Endodermal cell (in vitro differentiated cells): ENCODE data around the gene ATXN10. TPM values are rescaled to one million over a fixed set of nuclear protein-coding genes. Genes with fewer than 3 reads are reported as not detected.

Experiments used
- DNase-seq: peaks from one replicate; pipeline ENCODE4 v3.0.0-alpha.2; 2017
- H3K27ac ChIP-seq: 2 replicates; pipeline ENCODE4 v1.5.1; 2013; ENCODE audit warnings: mild to moderate bottlenecking, low read depth, low read length, moderate library complexity
- H3K27me3 ChIP-seq: 2 replicates; pipeline ENCODE4 v1.6.1; 2013; ENCODE audit warnings: mild to moderate bottlenecking, low read length, moderate library complexity; ENCODE audit not compliant: insufficient read depth, control insufficient read depth, poor library complexity, severe bottlenecking
- H3K36me3 ChIP-seq: 2 replicates; pipeline ENCODE4 v1.7.0; 2013; ENCODE audit warnings: mild to moderate bottlenecking, low read length, moderate library complexity; ENCODE audit not compliant: control insufficient read depth, insufficient read depth
- H3K4me1 ChIP-seq: one replicate; pipeline ENCODE4 v1.7.0; 2013; ENCODE audit warnings: low read length; ENCODE audit not compliant: control insufficient read depth, insufficient read depth
- H3K4me3 ChIP-seq: 2 replicates; pipeline ENCODE4 v1.5.1; 2013; ENCODE audit warnings: mild to moderate bottlenecking, low read length, moderate library complexity
- H3K9ac ChIP-seq: 2 replicates; pipeline ENCODE4 v1.6.1; 2013; ENCODE audit warnings: mild to moderate bottlenecking, low read length, moderate library complexity; ENCODE audit not compliant: poor library complexity, severe bottlenecking; ENCODE audit errors: extremely low read depth
- H3K9me3 ChIP-seq: 2 replicates; pipeline ENCODE4 v1.6.1; 2013; ENCODE audit warnings: mild to moderate bottlenecking, low read length, moderate library complexity; ENCODE audit not compliant: control insufficient read depth
- H3K27ac Mint-ChIP-seq: 2 replicates; pipeline ENCODE4 v1.8.0; 2020; ENCODE audit warnings: mixed read lengths
- H3K27me3 Mint-ChIP-seq: 2 replicates; pipeline ENCODE4 v1.8.0; 2021; ENCODE audit warnings: mild to moderate bottlenecking, mixed read lengths; ENCODE audit not compliant: insufficient read depth
- H3K36me3 Mint-ChIP-seq: 2 replicates; pipeline ENCODE4 v1.8.0; 2020; ENCODE audit warnings: low read depth, mixed read lengths
- H3K4me1 Mint-ChIP-seq: 2 replicates; pipeline ENCODE4 v1.8.0; 2020; ENCODE audit warnings: mixed read lengths
- H3K4me3 Mint-ChIP-seq: 2 replicates; pipeline ENCODE4 v1.8.0; 2020; ENCODE audit warnings: mild to moderate bottlenecking, moderate library complexity, mixed read lengths
- H3K9me3 Mint-ChIP-seq: 2 replicates; pipeline ENCODE4 v1.8.0; 2020; ENCODE audit warnings: mild to moderate bottlenecking, mixed read lengths
- CTCF ChIP-seq: fragments of 200-600 bp; sonication (generic); conservative IDR thresholded peaks from 2 replicates; pipeline ENCODE4 v1.5.0; 2021; ENCODE audit warnings: antibody characterized with exemption, mild to moderate bottlenecking
- WGBS, 2 experiments: methylation state at CpG; one replicate each; pipeline versions ENCODE4 v1.1.5 to v1.1.7; 2013; ENCODE audit warnings: missing lambda C conversion rate in 2 of 2, mixed read lengths in 1 of 2; ENCODE audit not compliant: insufficient coverage in 1 of 2, insufficient read length in 1 of 2; 5-methylcytosine and 5-hydroxymethylcytosine counted together
- total RNA-seq, 2 donors: library from RNA; stranded (reverse); fragmentation: NEBNext Ultra II Directional in 1 of 2; extraction: Animal tissue kit (Norgen Biotek cat#: 25700) in 1 of 2; gene quantifications; 2 replicates in 1 of 2; 3 replicates in 1 of 2; pipeline ENCODE4 v1.2.1, GENCODE V29; 2021

The ATXN10 gene
- total RNA-seq, 2 donors from 2014 or later = 223 to 266 TPM

DNA sequence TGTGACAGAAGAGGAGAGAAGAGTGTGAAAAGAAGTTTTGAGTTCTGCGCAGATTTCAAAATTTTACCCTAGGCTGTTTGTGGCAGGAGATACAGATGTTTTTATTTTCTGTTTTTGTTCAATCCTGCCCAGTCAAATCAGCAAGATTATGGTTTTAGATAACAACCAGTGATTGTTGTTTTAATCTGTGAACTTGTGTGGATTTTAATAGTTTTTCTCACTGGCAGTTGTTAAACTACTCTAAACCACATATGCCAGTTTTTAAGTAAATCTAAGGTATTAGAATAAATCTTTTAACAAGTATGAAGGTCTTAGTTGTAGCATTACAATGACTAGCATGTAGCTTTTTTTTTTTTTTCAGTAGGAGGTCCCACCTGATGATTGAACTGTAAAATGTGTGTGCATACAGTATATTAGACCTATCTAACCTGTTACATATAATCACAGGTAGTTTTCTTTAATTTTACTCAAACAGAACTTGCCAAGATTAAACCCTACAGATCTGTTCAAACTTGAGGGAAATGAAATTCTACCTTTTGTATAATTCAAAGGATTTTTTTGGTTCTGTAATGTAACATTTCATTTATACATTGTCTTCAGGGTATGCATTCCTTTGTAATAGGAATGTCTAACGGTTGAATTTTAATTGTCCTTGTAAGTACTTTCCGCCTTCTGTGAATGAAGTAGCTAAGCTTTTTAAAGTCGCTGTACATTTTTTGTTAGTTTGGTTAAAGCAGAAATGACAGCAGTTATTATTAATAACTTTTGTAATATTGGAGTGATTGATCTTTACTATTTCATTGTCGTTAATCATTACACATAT lies 13.3 kb downstream of the ATXN10 start:
- DNase-seq = no peak
- no peak for TF ChIP-seq CTCF
- H3K4me3 ChIP-seq = no peak overlapping the region
- H3K9me3 ChIP-seq = no peaks in the 10 kb centered on the region
- H3K4me3 Mint-ChIP-seq = no peak overlapping the region
- H3K4me1 Mint-ChIP-seq = peaks cover 5% of the 10 kb centered on the region
- H3K36me3 ChIP-seq = peaks cover 8% of the 10 kb centered on the region
- H3K27me3 ChIP-seq = no peaks in the 10 kb centered on the region
- 92 to 100% methylated on average over 5 of the region's 5 CpGs for WGBS, 2 experiments
- H3K9ac ChIP-seq = no peak overlapping the region
- H3K27me3 Mint-ChIP-seq = no peaks in the 10 kb centered on the region
- H3K27ac Mint-ChIP-seq = no peak overlapping the region
- H3K9me3 Mint-ChIP-seq = no peaks in the 10 kb centered on the region
- no peak overlapping the region for H3K27ac ChIP-seq
- H3K36me3 Mint-ChIP-seq = peaks cover 6% of the 10 kb centered on the region
- no peaks in the 10 kb centered on the region for H3K4me1 ChIP-seq

DNA sequence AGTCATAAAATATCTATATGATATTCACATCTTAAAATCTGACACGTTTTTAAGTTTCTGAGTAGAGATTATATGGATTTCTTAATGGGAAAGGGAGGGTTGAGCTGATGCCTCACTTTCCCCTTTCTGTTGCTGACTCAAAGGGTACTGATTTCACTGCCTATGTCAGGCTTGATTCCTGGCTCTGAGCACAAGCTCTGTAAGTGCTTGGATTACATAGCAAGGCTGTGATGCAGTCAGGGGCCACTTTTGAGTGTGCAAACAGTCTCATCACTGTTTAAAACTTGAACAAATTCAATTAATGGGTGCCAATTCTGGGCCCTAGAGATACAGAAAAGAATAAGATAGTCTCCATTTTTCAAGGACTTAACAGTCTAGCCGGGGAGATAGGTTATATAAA lies 14.4 kb downstream of the ATXN10 start:
- H3K36me3 ChIP-seq = peaks cover 18% of the 10 kb centered on the region
- no peak overlapping the region for H3K27ac ChIP-seq
- no peaks in the 10 kb centered on the region for H3K4me1 ChIP-seq
- no peak for TF ChIP-seq CTCF
- no peak overlapping the region for H3K27ac Mint-ChIP-seq
- no peak overlapping the region for H3K4me3 Mint-ChIP-seq
- H3K9ac ChIP-seq = no peak overlapping the region
- 86 to 90% methylated on average over 1 to 2 of the region's 2 CpGs for WGBS, 2 experiments
- no peaks in the 10 kb centered on the region for H3K9me3 ChIP-seq
- H3K27me3 ChIP-seq = no peaks in the 10 kb centered on the region
- peaks cover 16% of the 10 kb centered on the region for H3K36me3 Mint-ChIP-seq
- H3K4me1 Mint-ChIP-seq = peaks cover 5% of the 10 kb centered on the region
- no peak overlapping the region for H3K4me3 ChIP-seq
- H3K9me3 Mint-ChIP-seq = no peaks in the 10 kb centered on the region
- H3K27me3 Mint-ChIP-seq = no peaks in the 10 kb centered on the region
- no peak for DNase-seq

DNA sequence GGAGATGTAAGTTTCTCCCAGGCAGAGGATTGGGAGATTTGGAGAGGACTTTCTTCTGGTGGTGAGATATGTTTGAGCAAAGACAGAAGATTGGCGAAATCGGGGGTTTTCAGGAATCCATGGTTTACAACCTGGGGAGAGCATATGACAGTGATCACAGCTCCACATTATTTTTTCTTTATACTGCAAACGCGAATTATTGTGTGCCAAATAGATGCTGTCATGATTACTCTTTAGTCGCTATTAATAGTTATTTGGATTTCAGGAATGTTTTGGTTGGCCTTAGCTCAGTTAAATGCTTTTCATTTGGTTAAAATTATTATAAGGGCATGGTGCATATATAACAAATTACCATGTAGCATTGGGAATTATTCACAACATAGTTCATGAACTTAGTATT lies 15.2 kb downstream of the ATXN10 start:
- Mint-ChIP-seq H3K27me3 (no peaks in the 10 kb centered on the region), H3K36me3 (peaks cover 23% of the 10 kb centered on the region), H3K4me1 (peaks cover 8% of the 10 kb centered on the region), H3K27ac (no peak overlapping the region), H3K4me3 (no peak overlapping the region), H3K9me3 (no peaks in the 10 kb centered on the region)
- H3K9ac ChIP-seq = no peak overlapping the region
- no peak for DNase-seq
- no peak for TF ChIP-seq CTCF
- no peak overlapping the region for H3K27ac ChIP-seq
- H3K4me1 ChIP-seq = no peaks in the 10 kb centered on the region
- H3K4me3 ChIP-seq = no peak overlapping the region
- H3K36me3 ChIP-seq = peaks cover 27% of the 10 kb centered on the region
- WGBS, 2 experiments = 93 to 99% methylated on average over 5 of the region's 5 CpGs
- no peaks in the 10 kb centered on the region for H3K9me3 ChIP-seq
- H3K27me3 ChIP-seq = no peaks in the 10 kb centered on the region
